PC-3 (cell line): ENCODE data around the gene GSG1L. TPM values are rescaled to one million over a fixed set of nuclear protein-coding genes. Genes with fewer than 3 reads are reported as not detected.

Experiments used
- ATAC-seq: fragments of 200-7000 bp; cut with Tn5 transposase; 2 replicates; pipeline ENCODE4 v1.9.1; 2020; ENCODE audit warnings: mild to moderate bottlenecking, moderate library complexity
- BruUV-seq: library from RNA; stranded (reverse); fragments of 400-500 nt; replicated peaks from 2 replicates; lab custom pipeline; 2021; lab: Mats Ljungman, UMichigan
- CTCF ChIA-PET: fragments of 300-600 bp; sonication (Branson Sonifier 250); formaldehyde crosslinking; loops from one replicate; lab custom pipeline; 2022; ENCODE audit warnings: antibody characterized with exemption; lab: Charles Lee
- POLR2A ChIA-PET: fragments of 300-600 bp; sonication (Branson Sonifier 250); formaldehyde crosslinking; loops from one replicate; lab custom pipeline; 2022; ENCODE audit warnings: antibody characterized with exemption; ENCODE audit not compliant: unreplicated experiment; lab: Charles Lee
- DNase-seq: peaks from one replicate; pipeline ENCODE4 v3.0.0-alpha.2; 2015
- H2AFZ ChIP-seq: fragments of 300-600 bp; sonication (generic); 2 replicates; pipeline ENCODE4 v1.6.0; 2016; ENCODE audit warnings: antibody characterized with exemption, low read length
- H3F3A ChIP-seq: fragments of 300-600 bp; sonication (generic); one replicate; pipeline ENCODE4 v1.6.0; 2017; ENCODE audit warnings: antibody characterized with exemption, low read length, control low read depth, mild to moderate bottlenecking; ENCODE audit not compliant: unreplicated experiment
- H3K27ac ChIP-seq: fragments of 300-600 bp; sonication (generic); 2 replicates; pipeline ENCODE4 v1.5.1; 2016; ENCODE audit warnings: mild to moderate bottlenecking, low read length
- H3K27me3 ChIP-seq: fragments of 300-600 bp; sonication (generic); 2 replicates; pipeline ENCODE4 v1.6.1; 2016; ENCODE audit warnings: low read length, mixed read lengths
- H3K36me3 ChIP-seq: fragments of 300-600 bp; sonication (generic); 2 replicates; pipeline ENCODE4 v1.6.1; 2016; ENCODE audit warnings: low read depth, mixed run types, low read length, mixed read lengths
- H3K4me1 ChIP-seq: fragments of 300-600 bp; sonication (generic); 2 replicates; pipeline ENCODE4 v1.5.1; 2016; ENCODE audit warnings: low read length; ENCODE audit not compliant: insufficient read depth
- H3K4me2 ChIP-seq: fragments of 300-600 bp; sonication (generic); 2 replicates; pipeline ENCODE4 v1.6.0; 2016; ENCODE audit warnings: low read length
- H3K4me3 ChIP-seq: fragments of 300-600 bp; sonication (generic); 2 replicates; pipeline ENCODE4 v1.5.1; 2016; ENCODE audit warnings: mild to moderate bottlenecking, low read length, mixed read lengths
- H3K79me2 ChIP-seq: fragments of 300-600 bp; sonication (generic); 2 replicates; pipeline ENCODE4 v1.6.1; 2017; ENCODE audit warnings: low read length, mixed read lengths
- H3K9ac ChIP-seq: fragments of 300-600 bp; sonication (generic); 2 replicates; pipeline ENCODE4 v1.6.0; 2016; ENCODE audit warnings: mild to moderate bottlenecking, low read length
- H3K9me2 ChIP-seq: fragments of 300-600 bp; sonication (generic); replicated peaks from 2 replicates; pipeline ENCODE4 v1.6.1; 2016; ENCODE audit warnings: mixed run types, low read length, mixed read lengths
- H3K9me3 ChIP-seq: fragments of 300-600 bp; sonication (generic); 2 replicates; pipeline ENCODE4 v1.6.1; 2016; ENCODE audit warnings: low read length, mixed read lengths
- H4K20me1 ChIP-seq: fragments of 300-600 bp; sonication (generic); 2 replicates; pipeline ENCODE4 v1.6.1; 2016; ENCODE audit warnings: low read length, mixed read lengths
- CTCF ChIP-seq: fragments of 300-600 bp; sonication (generic); conservative IDR thresholded peaks from 2 replicates; pipeline ENCODE4 v1.5.1; 2017; ENCODE audit warnings: antibody characterized with exemption, low read depth, mild to moderate bottlenecking, low read length
- EZH2 ChIP-seq: fragments of 300-600 bp; sonication (generic); IDR thresholded peaks from one replicate; pipeline ENCODE4 v1.6.1; 2017; ENCODE audit warnings: antibody characterized with exemption, mild to moderate bottlenecking, low read length; ENCODE audit not compliant: unreplicated experiment
- EZH2phosphoT487 ChIP-seq: fragments of 300-600 bp; sonication (generic); IDR thresholded peaks from 2 replicates; pipeline ENCODE4 v1.6.1; 2018; ENCODE audit warnings: mild to moderate bottlenecking, antibody characterized with exemption, low read length, borderline replicate concordance
- intact Hi-C: fragments of 100-400 bp; cut with micrococcal nuclease; formaldehyde crosslinking; loops from 2 replicates; pipeline ENCODE4 v1.9.0; 2023
- total RNA-seq: library from RNA; depleted of rRNA; stranded (reverse); fragments of >200 nt; gene quantifications from 2 replicates; pipeline ENCODE4 v1.2.3, GENCODE V29; 2014

GSG1L gene
- total RNA-seq, 1 experiment from 2014 or later, result not detected

GRCh38 chr16:27827765-27828164 lies 235.7 kb downstream of the GSG1L start:
- Histone ChIP-seq H3K79me2 (no peaks in the 10 kb centered on the region), H3K27me3 (no peaks in the 10 kb centered on the region), H3K9me2 (no peaks in the 10 kb centered on the region), H4K20me1 (no peaks in the 10 kb centered on the region), H3K4me2 (no peak overlapping the region), H3K27ac (no peak overlapping the region), H3K36me3 (no peaks in the 10 kb centered on the region), H3F3A (no peaks in the 10 kb centered on the region), H3K4me1 (no peaks in the 10 kb centered on the region), H3K9me3 (no peaks in the 10 kb centered on the region), H3K4me3 (no peak overlapping the region), H2AFZ (no peak overlapping the region), H3K9ac (no peak overlapping the region)
- ChIA-PET CTCF (no interaction called here), POLR2A (no interaction called here)
- TF ChIP-seq EZH2phosphoT487 (no peak), EZH2 (no peak), CTCF (no peak)
- DNase-seq, result no peak
- no peak for ATAC-seq
- no TSS peak for BruUV-seq
- intact Hi-C loops, result no loop called here

GRCh38 chr16:27826893-27827289 lies 236.6 kb downstream of the GSG1L start:
- Histone ChIP-seq H3F3A (no peaks in the 10 kb centered on the region), H3K27ac (no peak overlapping the region), H3K4me2 (no peak overlapping the region), H3K36me3 (no peaks in the 10 kb centered on the region), H3K79me2 (no peaks in the 10 kb centered on the region), H3K27me3 (no peaks in the 10 kb centered on the region), H3K4me3 (no peak overlapping the region), H3K4me1 (no peaks in the 10 kb centered on the region), H3K9me2 (no peaks in the 10 kb centered on the region), H3K9me3 (no peaks in the 10 kb centered on the region), H2AFZ (no peak overlapping the region), H3K9ac (no peak overlapping the region), H4K20me1 (no peaks in the 10 kb centered on the region)
- intact Hi-C loops, result no loop called here
- ChIA-PET POLR2A (no interaction called here), CTCF (no interaction called here)
- DNase-seq (no peak), ATAC-seq (no peak)
- no peak for TF ChIP-seq CTCF
- no peak for TF ChIP-seq EZH2phosphoT487
- no peak for TF ChIP-seq EZH2
- no TSS peak for BruUV-seq

- DNase-seq, result no peak
- H4K20me1 ChIP-seq, result no peaks in the 10 kb centered on the region
- POLR2A ChIA-PET, result no interaction called here
- no peak overlapping the region for H3K4me2 ChIP-seq
- H2AFZ ChIP-seq, result no peak overlapping the region
- no peaks in the 10 kb centered on the region for H3K36me3 ChIP-seq
- no peaks in the 10 kb centered on the region for H3K79me2 ChIP-seq
- H3K27ac ChIP-seq, result no peak overlapping the region
- H3K9me2 ChIP-seq, result no peaks in the 10 kb centered on the region
- no peak for TF ChIP-seq CTCF
- TF ChIP-seq EZH2, result no peak
- no peak for TF ChIP-seq EZH2phosphoT487
- H3K9ac ChIP-seq, result no peak overlapping the region
- ATAC-seq, result no peak
- H3K4me1 ChIP-seq, result no peaks in the 10 kb centered on the region
- intact Hi-C loops, result no loop called here
- no peak overlapping the region for H3K4me3 ChIP-seq
- no peaks in the 10 kb centered on the region for H3K9me3 ChIP-seq
- BruUV-seq, result no TSS peak
- H3F3A ChIP-seq, result no peaks in the 10 kb centered on the region
- CTCF ChIA-PET, result no interaction called here
- no peaks in the 10 kb centered on the region for H3K27me3 ChIP-seq
Observed at GRCh38 chr16:27826081-27826892, 237.2 kb downstream of the GSG1L start.
